IMR-90 (cell line): ENCODE results near the gene GPC6. TPM values are rescaled to one million over a fixed set of nuclear protein-coding genes. Genes with fewer than 3 reads are reported as not detected.

Source experiments
- ATAC-seq: fragments of 200-7000 bp; cut with Tn5 transposase; 2 replicates; pipeline ENCODE4 v1.9.1; 2020; ENCODE audit warnings: low read depth, mild to moderate bottlenecking, moderate library complexity
- BruUV-seq: library from RNA; stranded (reverse); fragments of 400-500 nt; replicated peaks from 2 replicates; lab custom pipeline; 2021; lab: Mats Ljungman, UMichigan
- CTCF ChIA-PET: fragments of 300-600 bp; formaldehyde crosslinking; extraction: SDS; loops from one replicate; lab custom pipeline; 2021; ENCODE audit warnings: antibody characterized with exemption; lab: Yijun Ruan, JAX
- POLR2A ChIA-PET: fragments of 300-600 bp; sonication (Branson Sonifier 250); formaldehyde crosslinking; loops from one replicate; lab custom pipeline; 2022; ENCODE audit warnings: antibody characterized with exemption; ENCODE audit not compliant: unreplicated experiment; lab: Charles Lee
- DNase-seq: peaks from one replicate; pipeline ENCODE4 v3.0.0; 2013
- H2AFZ ChIP-seq: replicated peaks from 2 replicates; pipeline ENCODE3; 2013; ENCODE audit warnings: low read length, mild to moderate bottlenecking; ENCODE audit not compliant: poor library complexity
- H2AK5ac ChIP-seq: 2 replicates; pipeline ENCODE4 v1.6.1; 2013; ENCODE audit warnings: low read depth, low read length, inconsistent platforms
- H2AK9ac ChIP-seq: replicated peaks from 2 replicates; pipeline ENCODE3; 2013; ENCODE audit warnings: mild to moderate bottlenecking, low read depth, low read length, moderate library complexity; ENCODE audit not compliant: poor library complexity
- H2BK120ac ChIP-seq: 2 replicates; pipeline ENCODE4 v1.6.1; 2013; ENCODE audit warnings: low read depth, low read length, inconsistent platforms
- H2BK15ac ChIP-seq: 3 replicates; pipeline ENCODE4 v1.6.1; 2013; ENCODE audit warnings: low read depth, low read length, inconsistent platforms
- H2BK20ac ChIP-seq: 2 replicates; pipeline ENCODE4 v1.6.1; 2013; ENCODE audit warnings: low read depth, mild to moderate bottlenecking, inconsistent platforms, low read length, moderate library complexity
- H2BK5ac ChIP-seq: 2 replicates; pipeline ENCODE4 v1.6.1; 2013; ENCODE audit warnings: mild to moderate bottlenecking, low read depth, low read length, inconsistent platforms; ENCODE audit not compliant: poor library complexity, severe bottlenecking
- H3K14ac ChIP-seq: replicated peaks from 2 replicates; pipeline ENCODE4 v1.6.1; 2013; ENCODE audit warnings: low read depth, low read length, inconsistent platforms
- H3K18ac ChIP-seq: 2 replicates; pipeline ENCODE4 v1.6.1; 2013; ENCODE audit warnings: low read depth, low read length, control low read depth
- H3K23ac ChIP-seq: 2 replicates; pipeline ENCODE4 v1.6.1; 2013; ENCODE audit warnings: low read depth, low read length, inconsistent platforms
- H3K27ac ChIP-seq: 2 replicates; pipeline ENCODE4 v1.5.1; 2013; ENCODE audit warnings: mild to moderate bottlenecking, control low read depth, low read length; ENCODE audit not compliant: insufficient read depth
- H3K27me3 ChIP-seq: 2 replicates; pipeline ENCODE4 v1.6.1; 2013; ENCODE audit warnings: low read length; ENCODE audit not compliant: control insufficient read depth, insufficient read depth
- H3K36me3 ChIP-seq: 2 replicates; pipeline ENCODE4 v1.6.1; 2013; ENCODE audit warnings: low read length, mixed read lengths; ENCODE audit not compliant: control insufficient read depth, insufficient read depth
- H3K4ac ChIP-seq: 2 replicates; pipeline ENCODE4 v1.6.1; 2013; ENCODE audit warnings: low read depth, low read length, inconsistent platforms
- H3K4me1 ChIP-seq: 2 replicates; pipeline ENCODE4 v1.6.1; 2013; ENCODE audit warnings: low read length, mixed read lengths; ENCODE audit not compliant: control insufficient read depth, insufficient read depth
- H3K4me2 ChIP-seq: 2 replicates; pipeline ENCODE4 v1.6.1; 2013; ENCODE audit warnings: low read depth, mild to moderate bottlenecking, control low read depth, low read length, moderate library complexity
- H3K4me3 ChIP-seq: 2 replicates; pipeline ENCODE4 v1.5.1; 2013; ENCODE audit warnings: low read depth, mild to moderate bottlenecking, control low read depth, low read length, moderate library complexity; ENCODE audit not compliant: insufficient read depth
- H3K56ac ChIP-seq: 2 replicates; pipeline ENCODE4 v1.6.1; 2013; ENCODE audit warnings: low read length, inconsistent platforms; ENCODE audit not compliant: insufficient read depth; ENCODE audit errors: extremely low read depth
- H3K79me1 ChIP-seq, 2 experiments: 2 replicates each; pipeline ENCODE4 v1.6.1; 2013; ENCODE audit warnings: low read length in 2 of 2, inconsistent platforms in 1 of 2, low read depth in 1 of 2
- H3K9ac ChIP-seq: 2 replicates; pipeline ENCODE4 v1.6.1; 2013; ENCODE audit warnings: low read depth, low read length, control low read depth
- H3K9me1 ChIP-seq: 2 replicates; pipeline ENCODE4 v1.6.1; 2013; ENCODE audit warnings: low read length, inconsistent platforms; ENCODE audit not compliant: insufficient read depth
- H3K9me3 ChIP-seq: 2 replicates; pipeline ENCODE4 v1.6.1; 2013; ENCODE audit warnings: low read length; ENCODE audit not compliant: control insufficient read depth, insufficient read depth
- H4K20me1 ChIP-seq: 2 replicates; pipeline ENCODE4 v1.6.1; 2013; ENCODE audit warnings: low read length, inconsistent platforms; ENCODE audit not compliant: insufficient read depth
- H4K5ac ChIP-seq: 2 replicates; pipeline ENCODE4 v1.6.1; 2013; ENCODE audit warnings: mild to moderate bottlenecking, low read depth, low read length, control low read depth
- H4K8ac ChIP-seq, 2 experiments: 2 replicates each; pipeline ENCODE4 v1.6.1; 2013; ENCODE audit warnings: low read depth in 2 of 2, low read length in 2 of 2, control low read depth in 1 of 2, inconsistent platforms in 1 of 2
- H4K91ac ChIP-seq: 2 replicates; pipeline ENCODE4 v1.6.1; 2013; ENCODE audit warnings: low read depth, low read length, inconsistent platforms; ENCODE audit not compliant: insufficient read depth
- NFE2L2 ChIP-seq: fragments of 150-350 bp; IDR thresholded peaks from 2 replicates; pipeline ENCODE4 v1.6.1; 2016; ENCODE audit warnings: low read depth, mild to moderate bottlenecking, low read length
- WGBS, 2 experiments: methylation state at CpG; one replicate each; pipeline versions ENCODE4 v1.1.5 to v1.1.7; 2013; ENCODE audit warnings: missing lambda C conversion rate in 2 of 2; ENCODE audit not compliant: insufficient read length in 1 of 2; ENCODE audit errors: extremely low coverage in 2 of 2; 5-methylcytosine and 5-hydroxymethylcytosine counted together
- dilution Hi-C: fragments of 300-500 bp; cut with HindIII; formaldehyde crosslinking; loops from one replicate; pipeline ENCODE4 v1.14.3; 2018; ENCODE audit warnings: low sequenced_read_pairs; ENCODE audit not compliant: unreplicated experiment
- in situ Hi-C: fragments of 300-500 bp; cut with MboI; formaldehyde crosslinking; loops from 3 replicates; pipeline ENCODE4 v1.14.3; 2019; ENCODE audit warnings: low sequenced_read_pairs, inconsistent platforms, mixed read lengths
- intact Hi-C: fragments of 100-400 bp; cut with micrococcal nuclease; formaldehyde crosslinking; loops from 2 replicates; pipeline ENCODE4 v1.10.0; 2022
- polyA plus RNA-seq, 3 experiments: library from polyadenylated mRNA; depleted of rRNA; stranded (reverse); fragments of >200 nt; gene quantifications; 2 replicates each; pipeline ENCODE4 v1.2.3, GENCODE V29; 2012; ENCODE audit warnings: low replicate concordance in 1 of 3
- total RNA-seq: library from RNA; depleted of rRNA; stranded (reverse); fragments of >200 nt; gene quantifications from 2 replicates; pipeline ENCODE4 v1.2.3, GENCODE V29; 2012
- TF ChIP-seq, protein P1 (sequence below): fragments of 150-350 bp; IDR thresholded peaks from 2 replicates; pipeline ENCODE4 v1.6.1; 2016; ENCODE audit warnings: low read depth, mild to moderate bottlenecking, low read length, moderate library complexity, borderline replicate concordance
- TF ChIP-seq, protein P2 (sequence below): fragments of 150-350 bp; IDR thresholded peaks from 2 replicates; pipeline ENCODE4 v1.6.1; 2017; ENCODE audit warnings: mild to moderate bottlenecking, antibody characterized with exemption, low read length, low read depth

The GPC6 gene
- total and polyA plus RNA-seq, 2 of the 4 experiments (the other 2 are of a cell fraction) = 14.9 to 39.4 TPM

DNA sequence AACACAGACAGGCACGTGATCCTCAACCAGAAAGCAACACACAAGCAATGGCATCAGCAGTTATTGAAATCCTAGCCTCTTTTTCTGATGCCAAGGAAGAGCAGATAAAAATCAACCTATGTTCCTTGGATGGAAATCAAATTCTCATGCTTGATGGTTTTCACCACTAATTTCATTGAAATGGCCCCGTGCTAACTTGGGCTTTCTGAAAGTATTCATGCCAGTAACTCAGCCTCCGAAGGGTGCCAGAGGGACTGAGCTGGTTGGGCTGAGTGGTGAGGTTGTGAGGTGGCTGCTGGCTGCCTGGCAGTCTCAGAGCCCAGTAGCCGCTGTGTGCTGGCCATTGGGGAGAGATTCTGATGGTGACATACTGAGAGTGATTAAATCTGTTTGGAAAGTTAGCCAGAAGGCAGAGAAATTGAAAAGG, 943.6 kb downstream of the GPC6 start:
- no peak overlapping the region for H2BK20ac ChIP-seq
- peaks cover 3% of the 10 kb centered on the region; the same call in 1 of the 2 replicates for H3K4me1 ChIP-seq
- no peak for DNase-seq
- no peaks in the 10 kb centered on the region for H3K36me3 ChIP-seq
- H3K56ac ChIP-seq = no peak overlapping the region
- no peak overlapping the region for H3K23ac ChIP-seq
- no peaks in the 10 kb centered on the region for H3K79me1 ChIP-seq
- no peak for ATAC-seq
- dilution Hi-C loops = no loop called here
- H3K27me3 ChIP-seq = no peaks in the 10 kb centered on the region
- H2AFZ ChIP-seq = no peak overlapping the region
- H2BK15ac ChIP-seq = no peak overlapping the region
- H2BK120ac ChIP-seq = no peak overlapping the region
- in situ Hi-C loops = no loop called here
- H2AK9ac ChIP-seq = no peak overlapping the region
- no peak overlapping the region for H3K18ac ChIP-seq
- no peaks in the 10 kb centered on the region for H3K9me3 ChIP-seq
- no peak overlapping the region for H3K4me2 ChIP-seq
- no peak overlapping the region for H4K5ac ChIP-seq
- no peak overlapping the region for H3K27ac ChIP-seq
- H2BK5ac ChIP-seq = no peak overlapping the region
- no peak overlapping the region for H4K91ac ChIP-seq
- no TSS peak for BruUV-seq
- WGBS, 2 experiments = 80% methylated on average over 1 of the region's 4 CpGs; no CpG with 5 or more reads in 1 of the 2 experiments
- ChIA-PET POLR2A (no interaction called here), CTCF (no interaction called here)
- H3K9ac ChIP-seq = no peak overlapping the region
- TF ChIP-seq, protein P1, sequence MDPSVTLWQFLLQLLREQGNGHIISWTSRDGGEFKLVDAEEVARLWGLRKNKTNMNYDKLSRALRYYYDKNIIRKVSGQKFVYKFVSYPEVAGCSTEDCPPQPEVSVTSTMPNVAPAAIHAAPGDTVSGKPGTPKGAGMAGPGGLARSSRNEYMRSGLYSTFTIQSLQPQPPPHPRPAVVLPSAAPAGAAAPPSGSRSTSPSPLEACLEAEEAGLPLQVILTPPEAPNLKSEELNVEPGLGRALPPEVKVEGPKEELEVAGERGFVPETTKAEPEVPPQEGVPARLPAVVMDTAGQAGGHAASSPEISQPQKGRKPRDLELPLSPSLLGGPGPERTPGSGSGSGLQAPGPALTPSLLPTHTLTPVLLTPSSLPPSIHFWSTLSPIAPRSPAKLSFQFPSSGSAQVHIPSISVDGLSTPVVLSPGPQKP = no peak
- TF ChIP-seq, protein P2, sequence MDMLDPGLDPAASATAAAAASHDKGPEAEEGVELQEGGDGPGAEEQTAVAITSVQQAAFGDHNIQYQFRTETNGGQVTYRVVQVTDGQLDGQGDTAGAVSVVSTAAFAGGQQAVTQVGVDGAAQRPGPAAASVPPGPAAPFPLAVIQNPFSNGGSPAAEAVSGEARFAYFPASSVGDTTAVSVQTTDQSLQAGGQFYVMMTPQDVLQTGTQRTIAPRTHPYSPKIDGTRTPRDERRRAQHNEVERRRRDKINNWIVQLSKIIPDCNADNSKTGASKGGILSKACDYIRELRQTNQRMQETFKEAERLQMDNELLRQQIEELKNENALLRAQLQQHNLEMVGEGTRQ = no peak
- no peak for TF ChIP-seq NFE2L2
- no peak overlapping the region; the same call in 1 of the 2 replicates for H3K14ac ChIP-seq
- H4K20me1 ChIP-seq = no peaks in the 10 kb centered on the region
- H3K9me1 ChIP-seq = no peaks in the 10 kb centered on the region
- no peak overlapping the region for H2AK5ac ChIP-seq
- no peak overlapping the region for H4K8ac ChIP-seq
- H3K4ac ChIP-seq = no peak overlapping the region
- no peak overlapping the region for H3K4me3 ChIP-seq
- intact Hi-C loops = no loop called here
